GM21360 (cell line): ENCODE data around the gene LTB4R2.
"Not testable (repeated sequence)": the region's sequence is repeated elsewhere in the genome, so short reads cannot be mapped to it uniquely, and the experiment has no call there.

Experiments
- ATAC-seq: cut with Tn5 transposase; IDR thresholded peaks from one replicate; pipeline ENCODE4 v1.9.1; 2021; ENCODE audit warnings: mild to moderate bottlenecking, moderate library complexity; ENCODE audit not compliant: unreplicated experiment

LTB4R2 gene

DNA sequence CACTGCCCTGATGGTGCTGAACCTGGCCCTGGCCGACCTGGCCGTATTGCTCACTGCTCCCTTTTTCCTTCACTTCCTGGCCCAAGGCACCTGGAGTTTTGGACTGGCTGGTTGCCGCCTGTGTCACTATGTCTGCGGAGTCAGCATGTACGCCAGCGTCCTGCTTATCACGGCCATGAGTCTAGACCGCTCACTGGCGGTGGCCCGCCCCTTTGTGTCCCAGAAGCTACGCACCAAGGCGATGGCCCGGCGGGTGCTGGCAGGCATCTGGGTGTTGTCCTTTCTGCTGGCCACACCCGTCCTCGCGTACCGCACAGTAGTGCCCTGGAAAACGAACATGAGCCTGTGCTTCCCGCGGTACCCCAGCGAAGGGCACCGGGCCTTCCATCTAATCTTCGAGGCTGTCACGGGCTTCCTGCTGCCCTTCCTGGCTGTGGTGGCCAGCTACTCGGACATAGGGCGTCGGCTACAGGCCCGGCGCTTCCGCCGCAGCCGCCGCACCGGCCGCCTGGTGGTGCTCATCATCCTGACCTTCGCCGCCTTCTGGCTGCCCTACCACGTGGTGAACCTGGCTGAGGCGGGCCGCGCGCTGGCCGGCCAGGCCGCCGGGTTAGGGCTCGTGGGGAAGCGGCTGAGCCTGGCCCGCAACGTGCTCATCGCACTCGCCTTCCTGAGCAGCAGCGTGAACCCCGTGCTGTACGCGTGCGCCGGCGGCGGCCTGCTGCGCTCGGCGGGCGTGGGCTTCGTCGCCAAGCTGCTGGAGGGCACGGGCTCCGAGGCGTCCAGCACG, 6.1 kb downstream of the LTB4R2 start:
- no peak for ATAC-seq

- no peak for ATAC-seq
Measured at GRCh38 chr14:24316597-24316950, 6.6 kb downstream of the LTB4R2 start.

DNA sequence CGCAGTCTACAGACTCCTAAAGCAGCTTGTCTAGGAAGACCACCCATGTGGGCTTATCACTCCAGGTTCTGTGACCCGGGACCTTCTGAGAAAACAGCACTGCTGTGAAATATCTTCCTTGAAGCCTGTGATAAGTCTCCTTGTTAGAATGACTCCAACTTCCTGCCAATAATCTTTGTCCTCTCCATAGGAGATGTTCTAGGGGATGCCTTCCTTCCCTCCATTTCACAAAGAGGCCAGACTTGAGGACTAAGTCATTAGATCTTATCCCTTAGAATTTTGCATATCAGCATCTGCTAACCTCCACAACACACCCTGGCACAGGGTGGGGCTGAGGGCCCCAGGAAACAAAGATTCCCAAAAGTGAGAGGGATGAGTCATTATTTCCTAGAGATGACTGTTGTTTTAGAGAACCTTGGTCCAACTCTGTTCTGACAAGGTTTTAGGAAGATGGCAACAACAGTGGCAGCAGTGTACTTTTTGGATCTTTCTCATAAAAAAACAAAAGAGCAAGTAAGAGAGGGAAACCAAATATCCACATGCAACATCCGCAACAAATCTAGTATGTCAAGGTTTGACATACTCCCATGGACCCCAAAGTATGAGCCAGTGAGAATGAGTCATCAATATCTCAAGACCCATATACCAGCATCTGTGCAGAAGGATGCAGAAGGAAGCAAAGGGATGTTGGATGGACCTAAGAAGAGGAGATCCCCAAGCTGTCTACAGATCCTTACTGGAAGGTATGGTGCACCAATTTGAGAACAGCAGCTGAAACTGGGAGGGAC, 7.4 kb downstream of the LTB4R2 start:
- no peak for ATAC-seq

DNA sequence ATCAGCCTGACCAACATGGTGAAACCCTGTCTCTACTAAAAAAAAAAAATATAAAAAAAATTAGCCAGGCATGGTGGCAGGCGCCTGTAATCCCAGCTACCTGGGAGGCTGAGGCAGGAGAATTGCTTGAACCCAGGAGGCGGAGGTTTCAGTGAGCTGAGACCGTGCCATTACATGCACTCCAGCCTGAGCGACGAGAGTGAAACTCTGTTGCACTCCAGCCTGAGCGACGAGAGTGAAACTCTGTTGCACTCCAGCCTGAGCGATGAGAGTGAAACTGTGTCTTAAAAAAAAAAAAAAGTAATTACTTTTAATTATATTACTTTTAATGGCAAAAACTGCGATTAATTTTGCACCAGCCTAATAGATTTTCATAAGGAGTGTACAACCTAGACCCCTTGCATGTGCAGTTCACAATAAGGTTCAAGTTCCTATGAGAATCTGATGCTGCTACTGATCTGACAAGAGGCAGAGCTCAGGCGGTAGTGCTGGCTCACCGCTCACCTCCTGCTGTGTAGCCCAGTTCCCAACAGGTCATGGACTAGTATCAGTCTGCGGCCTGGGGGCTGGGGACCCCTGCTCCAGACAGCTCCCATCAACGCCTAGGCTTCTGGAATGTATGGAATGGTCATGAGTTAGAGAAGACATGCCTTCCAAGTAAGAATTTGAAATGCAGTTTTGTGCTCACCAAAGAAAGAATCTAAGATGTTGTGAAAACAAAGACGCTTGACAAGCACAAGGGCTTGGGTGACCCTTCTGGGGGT, 11.5 kb downstream of the LTB4R2 start:
- no peak for ATAC-seq

GRCh38 chr14:24322672-24323071, 12.7 kb downstream of the LTB4R2 start:
- ATAC-seq: no peak

GRCh38 chr14:24323341-24323740, 13.4 kb downstream of the LTB4R2 start:
- ATAC-seq: no peak

DNA sequence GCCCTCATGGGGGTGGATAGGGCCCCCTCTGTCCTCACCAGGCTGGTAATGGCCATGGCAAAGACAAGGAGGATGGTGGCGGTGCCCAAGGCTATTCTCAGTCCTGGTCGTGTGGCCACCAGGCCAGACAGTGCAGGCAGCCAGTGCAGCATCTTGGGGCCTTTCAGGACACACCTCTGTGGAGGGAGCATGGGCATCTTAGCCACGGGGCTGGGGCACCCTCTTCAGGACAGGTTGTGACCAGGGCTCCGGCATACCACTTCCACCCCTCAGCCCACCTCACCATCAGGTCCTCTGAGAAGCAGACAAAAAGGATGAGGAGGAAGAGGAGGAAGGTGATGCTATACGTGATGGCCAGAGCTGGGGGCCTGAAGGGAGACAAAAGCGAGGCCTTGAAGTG, 14.1 kb downstream of the LTB4R2 start:
- no peak for ATAC-seq

- no peak for ATAC-seq
Measured at GRCh38 chr14:24325041-24325530, 15.1 kb downstream of the LTB4R2 start.

GRCh38 chr14:24325963-24326362, 16.0 kb downstream of the LTB4R2 start:
- no peak for ATAC-seq

DNA sequence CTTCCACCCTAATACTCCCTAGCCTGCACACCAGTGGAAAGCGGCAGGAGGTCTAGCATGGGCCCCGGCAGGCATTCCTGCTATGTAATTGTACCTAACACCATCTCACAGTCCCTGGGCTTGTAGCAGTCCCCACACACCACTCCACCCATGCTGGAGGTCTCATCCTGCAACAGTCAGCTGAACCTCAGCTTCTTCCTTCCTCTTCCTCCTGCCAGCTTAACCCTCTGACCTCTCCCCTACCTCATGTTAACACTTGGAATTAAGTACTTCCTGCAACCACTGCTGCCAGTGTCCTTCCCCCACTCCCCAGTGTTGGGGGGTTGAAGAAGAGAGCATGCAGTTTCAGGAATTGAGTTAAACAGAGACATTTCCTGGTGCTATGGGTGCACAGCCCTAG, 17.4 kb downstream of the LTB4R2 start:
- no peak for ATAC-seq

- ATAC-seq: not testable (repeated sequence)
Measured at GRCh38 chr14:24327914-24328313, 18.0 kb downstream of the LTB4R2 start.

DNA sequence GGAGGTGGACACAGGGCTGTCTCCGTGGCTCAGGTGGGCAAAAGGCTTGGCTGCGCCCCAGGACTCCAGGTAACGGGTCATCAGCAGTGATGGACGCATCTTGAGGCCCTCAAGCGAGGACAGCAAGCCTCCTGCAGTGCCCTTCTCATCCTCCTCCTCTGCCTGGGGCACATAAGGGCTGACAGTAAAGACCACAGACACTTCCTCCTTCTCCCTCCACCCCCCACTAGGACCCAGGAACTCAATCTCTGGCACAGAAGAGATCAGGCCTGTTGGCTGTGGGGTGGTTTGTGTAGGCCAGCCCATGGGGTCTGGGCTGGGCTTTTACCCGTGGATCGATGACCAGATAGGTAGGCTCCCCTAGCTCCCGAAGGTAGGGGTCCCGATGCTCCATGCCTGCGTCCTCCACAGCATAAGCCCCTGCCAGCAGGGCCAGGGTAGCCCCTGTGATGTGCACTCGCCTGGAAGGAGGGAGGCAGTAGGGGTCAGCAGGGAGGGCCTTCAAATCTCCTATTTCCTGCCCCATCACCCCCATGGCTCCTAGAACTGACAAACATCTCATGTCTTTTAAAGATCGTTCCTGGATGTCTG, 19.2 kb downstream of the LTB4R2 start:
- no peak for ATAC-seq

DNA sequence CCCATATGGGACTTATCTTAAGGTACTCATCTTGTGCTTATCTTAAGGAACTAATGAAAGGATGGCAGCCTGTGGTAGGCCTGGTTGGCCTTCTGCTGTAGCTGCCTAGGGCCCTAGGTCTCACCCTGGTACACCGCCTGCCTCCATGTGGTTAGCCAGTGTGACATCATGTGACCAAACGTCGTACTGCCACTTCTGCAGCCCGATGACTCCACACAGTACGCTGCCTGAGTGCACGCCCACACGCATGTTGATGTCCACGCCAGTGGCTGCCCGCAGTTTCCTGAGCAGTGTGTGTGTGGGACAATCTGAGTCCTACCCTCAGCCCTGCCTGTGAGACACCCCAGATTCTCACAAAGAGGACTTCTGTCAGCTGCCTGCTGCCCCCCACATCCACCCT, 19.8 kb downstream of the LTB4R2 start:
- no peak for ATAC-seq

- no peak for ATAC-seq
Measured at GRCh38 chr14:24330973-24331674, 21.2 kb downstream of the LTB4R2 start.

GRCh38 chr14:24331731-24332267, 21.9 kb downstream of the LTB4R2 start:
- ATAC-seq: no peak

DNA sequence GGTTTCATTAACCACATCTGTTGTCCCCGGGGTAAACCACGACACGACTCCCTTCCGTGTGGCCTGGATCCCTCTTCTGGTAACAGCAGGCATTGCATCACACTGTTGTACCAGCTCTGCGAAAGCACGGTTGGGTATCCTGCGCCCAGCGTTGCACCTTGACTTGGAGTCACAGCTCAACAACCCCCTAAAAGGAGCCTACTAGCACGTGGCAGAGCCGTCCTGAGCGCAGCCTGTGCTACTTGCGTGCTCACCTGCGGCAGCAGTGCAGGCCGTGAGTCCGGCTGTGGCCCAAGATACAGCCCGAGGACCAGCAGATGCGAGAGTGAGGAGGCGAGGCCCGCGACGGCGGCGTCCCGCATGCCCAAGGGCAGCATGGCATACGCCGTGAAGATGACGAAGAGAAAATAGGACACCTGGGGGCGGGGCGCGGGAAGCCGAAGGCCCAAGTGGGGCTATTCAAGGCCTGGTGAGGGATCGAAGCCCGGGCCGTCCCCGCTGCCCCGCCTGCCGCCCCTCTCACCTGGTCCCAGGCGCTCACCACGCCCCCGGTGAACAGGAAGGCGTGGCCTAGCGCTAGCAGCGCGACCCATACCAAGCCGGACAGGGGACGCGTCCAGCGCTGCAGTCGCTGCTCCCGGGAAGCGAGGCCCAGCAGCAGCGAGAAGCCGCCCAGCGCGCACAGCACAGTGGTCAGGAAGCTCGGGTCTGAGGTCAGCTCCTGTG, 22.5 kb downstream of the LTB4R2 start:
- peak; percentile 83 for ATAC-seq

DNA sequence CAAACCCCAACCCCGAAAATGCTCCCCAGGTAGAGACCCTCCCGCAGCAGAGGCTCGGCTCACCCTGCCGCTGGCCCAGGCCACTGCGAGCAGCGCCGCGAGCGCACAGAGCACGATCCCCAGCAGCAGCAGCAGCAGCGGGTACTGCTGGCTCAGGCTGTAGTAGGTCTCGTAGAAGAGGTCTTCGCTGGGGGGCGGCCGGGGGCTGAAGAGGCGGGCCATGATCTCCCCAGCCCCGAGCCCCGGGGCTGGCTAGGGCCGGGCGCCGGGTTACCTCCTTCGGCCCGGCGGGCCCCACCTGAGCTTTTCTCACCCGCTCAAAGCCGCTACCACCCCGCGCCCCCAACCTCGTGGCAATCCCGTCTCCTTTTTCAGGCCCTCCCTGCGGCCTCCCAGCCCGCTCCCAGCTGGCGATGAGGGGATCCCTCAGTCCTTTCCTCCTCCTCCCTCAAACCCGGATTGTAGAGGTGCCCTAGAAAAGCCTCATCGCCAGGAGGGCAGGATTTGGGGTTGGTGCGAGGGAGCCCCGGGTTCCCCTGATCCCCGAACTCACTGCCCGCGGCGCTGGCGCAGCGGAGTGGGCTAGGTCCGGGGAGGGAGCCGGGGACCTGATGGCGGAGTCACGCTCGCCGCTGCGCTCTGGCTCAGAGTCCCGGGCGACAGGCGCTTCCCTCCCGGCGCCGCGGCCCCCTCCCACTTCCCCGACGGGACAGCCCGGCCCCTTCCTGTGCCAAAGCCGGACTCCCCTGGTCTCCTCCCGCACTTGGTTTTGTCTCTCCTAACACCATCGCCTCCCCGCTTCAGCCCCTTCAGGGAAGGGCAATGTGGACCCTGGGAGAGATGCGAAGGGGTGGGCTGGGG, 24.7 kb downstream of the LTB4R2 start, which contains the start of gene ADCY4:
Gene ADCY4 (minus strand): TSS at position 641 of the 861 bp plus-strand sequence. CDS start 419 bp downstream, at position 222.
- no peak for ATAC-seq

DNA sequence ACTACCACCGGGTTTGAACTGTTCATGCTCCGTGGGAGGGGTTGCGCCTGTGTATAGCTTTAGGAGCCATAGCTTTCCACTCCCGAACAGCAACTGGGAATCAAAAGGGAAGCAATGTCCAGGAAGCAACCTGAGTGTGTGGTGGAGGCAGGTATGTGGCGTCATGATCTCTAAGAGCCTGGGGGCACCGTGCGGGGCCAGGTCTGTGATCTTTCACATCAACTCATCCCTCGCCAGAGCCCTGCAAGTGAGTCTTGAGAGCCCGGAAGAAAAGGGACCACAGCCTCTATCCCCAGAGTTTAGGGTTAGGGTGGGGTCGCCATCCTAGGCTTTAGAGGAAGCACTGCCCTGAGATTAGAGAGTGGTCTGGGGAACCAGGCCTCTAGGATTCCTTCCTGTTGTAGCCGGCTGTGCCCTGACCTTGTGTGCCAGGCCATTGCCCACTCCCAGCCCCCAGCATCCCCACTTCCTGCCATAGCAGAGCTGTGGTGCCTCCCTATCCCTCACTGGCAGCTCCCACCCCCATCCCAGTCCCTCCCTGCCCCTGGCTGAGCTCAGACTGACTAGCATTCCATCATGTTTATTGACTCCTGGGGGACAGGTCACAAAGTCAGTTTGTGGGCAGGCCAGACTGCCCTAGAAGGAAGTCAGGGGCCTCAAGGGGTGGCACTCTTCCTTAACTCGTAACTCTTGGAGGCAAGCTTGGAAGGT, 25.7 kb downstream of the LTB4R2 start:
- no peak for ATAC-seq
